Activated CD8-positive, alpha-beta memory T cell treated with anti-CD3 and anti-CD28 coated beads, Interleukin-2, amount 50 U/mL, for 24 hours (primary cell): ENCODE results near the gene LGR5.
"Not testable (repeated sequence)": the region's sequence is repeated elsewhere in the genome, so short reads cannot be mapped to it uniquely, and the experiment has no call there.

ENCODE experiments used
- DNase-seq: peaks from one replicate; pipeline ENCODE4 v3.0.0-alpha.2; 2020; ENCODE audit errors: extremely low read depth

Gene LGR5

GRCh38 chr12:71474791-71475190 lies 35.2 kb downstream of the LGR5 start:
- DNase-seq: no peak

GRCh38 chr12:71475280-71475679 lies 35.7 kb downstream of the LGR5 start:
- no peak for DNase-seq

GRCh38 chr12:71476513-71476912 lies 36.9 kb downstream of the LGR5 start:
- DNase-seq: no peak

- no peak for DNase-seq
Observed at GRCh38 chr12:71477609-71478008, 38.0 kb downstream of the LGR5 start.

- DNase-seq: no peak
Observed at GRCh38 chr12:71478270-71478669, 38.7 kb downstream of the LGR5 start.

- no peak for DNase-seq
Observed at GRCh38 chr12:71484272-71484905, 44.8 kb downstream of the LGR5 start.

- not testable (repeated sequence) for DNase-seq
Observed at GRCh38 chr12:71490844-71491243, 51.2 kb downstream of the LGR5 start.

GRCh38 chr12:71492604-71493003 lies 53.0 kb downstream of the LGR5 start:
- DNase-seq: no peak

GRCh38 chr12:71499834-71500233 lies 60.2 kb downstream of the LGR5 start:
- no peak for DNase-seq

GRCh38 chr12:71503579-71504391 lies 64.2 kb downstream of the LGR5 start:
- DNase-seq: no peak

- no peak for DNase-seq
Observed at GRCh38 chr12:71504476-71504875, 64.9 kb downstream of the LGR5 start.

- no peak for DNase-seq
Observed at GRCh38 chr12:71509705-71510104, 70.1 kb downstream of the LGR5 start.

- no peak for DNase-seq
Observed at GRCh38 chr12:71517145-71517846, 77.7 kb downstream of the LGR5 start.

- DNase-seq: no peak
Observed at GRCh38 chr12:71521125-71521524, 81.5 kb downstream of the LGR5 start.

GRCh38 chr12:71524626-71525025 lies 85.0 kb downstream of the LGR5 start:
- no peak for DNase-seq

- no peak for DNase-seq
Observed at GRCh38 chr12:71533703-71534102, 94.1 kb downstream of the LGR5 start.

GRCh38 chr12:71536279-71536938 lies 96.8 kb downstream of the LGR5 start:
- no peak for DNase-seq

GRCh38 chr12:71536939-71537622 lies 97.5 kb downstream of the LGR5 start:
- no peak for DNase-seq

GRCh38 chr12:71538807-71539206 lies 99.2 kb downstream of the LGR5 start:
- no peak for DNase-seq

GRCh38 chr12:71541583-71541982 lies 102.0 kb downstream of the LGR5 start:
- no peak for DNase-seq

GRCh38 chr12:71546322-71546861 lies 106.8 kb downstream of the LGR5 start:
- no peak for DNase-seq
